ENCODE data around the gene SLC16A3. TPM values are rescaled to one million over a fixed set of nuclear protein-coding genes. Genes with fewer than 3 reads are reported as not detected.
A peak's percentile ranks its signal among the peaks of the same experiment; 100 is the strongest.

Gene SLC16A3
- total and polyA plus RNA-seq, 9 of the 15 experiments (the other 6 are each of a cell fraction or from before 2014, with no cell fraction given), result 0.11 to 5.4 (median 1.2) TPM; not detected in 2

- ChIA-PET POLR2A (interaction anchor here (1.0 to 2.7 kb wide), 4 partner anchors 14 to 23 kb away, joined by 3 to 20 read pairs (median 4); no protein-coding TSS in a partner anchor), CTCF (ENCODE audit: low intra/inter-chr PET ratio) (no interaction called here)
- intact Hi-C loops (cut with micrococcal nuclease), result no loop called here
- in situ Hi-C loops (cut with MboI), result loop anchor here (5.0 kb wide), 1 partner anchor 67 kb away; no protein-coding TSS in a partner anchor
- 0 out of 2 replicates have a peak, but pooled peaks cover 2% of the 10 kb centered on the region for H4K20me1 ChIP-seq (replicated peaks; ENCODE audit: control insufficient read depth, insufficient read depth, low read length)
- H3K9ac ChIP-seq (ENCODE audit: insufficient read depth in 1 of 2, low read depth in 2 of 2, low read length in 2 of 2), result peak overlapping the region in 1 of 2 experiments; percentile 90; a peak in 2 of 4 replicates
- H2AFZ ChIP-seq (ENCODE audit: low read depth, low read length), result no peak overlapping the region
- H3K9me3 ChIP-seq (replicated peaks; ENCODE audit: control insufficient read depth, insufficient read depth, low read depth, low read length), result no peaks in the 10 kb centered on the region
- H3K9me1 ChIP-seq (ENCODE audit: control insufficient read depth, insufficient read depth, low read length), result no peaks in the 10 kb centered on the region
- ATAC-seq, result no peak
- H3K4me3 ChIP-seq, result no peak overlapping the region
- 52% methylated on average over 10 of the region's 20 CpGs for WGBS (ENCODE audit: insufficient coverage, low coverage, missing lambda C conversion rate)
- BruUV-seq (replicated peaks), result no TSS peak
- peaks cover 50 to 94% of the 10 kb centered on the region in 2 experiments for H3K4me1 ChIP-seq (replicated peaks in 1 of 2; ENCODE audit: control insufficient read depth in 2 of 2, insufficient read depth in 2 of 2, low read length in 2 of 2)
- no peaks in the 10 kb centered on the region for H3K27me3 ChIP-seq (ENCODE audit: control insufficient read depth in 2 of 2, insufficient read depth in 2 of 2, low read length in 2 of 2)
- peaks cover 48% of the 10 kb centered on the region for H3K79me2 ChIP-seq (ENCODE audit: control insufficient read depth, insufficient read depth, low read length)
- no peak for FAIRE-seq
- DNase-seq (ENCODE audit: extremely low read depth in 1 of 4, low spot score in 3 of 4), result peak in 1 of 4 experiments; percentile 23
- H3K36me3 ChIP-seq (ENCODE audit: control insufficient read depth, insufficient read depth, low read length), result peaks cover 46% of the 10 kb centered on the region
- TF ChIP-seq POLR2G (IDR thresholded peaks at IDR 0.05; ENCODE audit: low read depth, low read length) (peak; percentile 11; the same call in 1 of the 2 replicates), ZNF217 (CRISPR knock-in tag; IDR thresholded peaks at IDR 0.05) (no peak), EGR1 (conservative IDR thresholded peaks at IDR 0.05) (0 out of 2 replicates have a peak, but pooled peaks have one; percentile 18), ZNF444 (CRISPR knock-in tag; IDR thresholded peaks at IDR 0.05) (no peak), PCBP1 (IDR thresholded peaks at IDR 0.05; ENCODE audit: low read depth, low read length, poor library complexity, severe bottlenecking) (no peak), DLX4 (CRISPR knock-in tag; IDR thresholded peaks at IDR 0.05) (no peak), PTRF (tag; IDR thresholded peaks at IDR 0.05) (no peak)
- H3K4me2 ChIP-seq (ENCODE audit: insufficient read depth, low read length), result no peak overlapping the region
- peak overlapping the region; percentile 73; the same call in 2 of the 3 replicates for H3K27ac ChIP-seq (ENCODE audit: extremely low read depth, low read depth, low read length)
These were observed 11.8 kb downstream of the SLC16A3 start for GRCh38 chr17:82240506-82241182.
